ENCODE data around the gene CYP2D6. TPM values are rescaled to one million over a fixed set of nuclear protein-coding genes. Genes with fewer than 3 reads are reported as not detected.
"Not testable (repeated sequence)": the region's sequence is repeated elsewhere in the genome, so short reads cannot be mapped to it uniquely, and the experiment has no call there.

The CYP2D6 gene
- polyA plus RNA-seq, 3 donors: 3.3 to 8.5 (median 7.2) TPM

DNA sequence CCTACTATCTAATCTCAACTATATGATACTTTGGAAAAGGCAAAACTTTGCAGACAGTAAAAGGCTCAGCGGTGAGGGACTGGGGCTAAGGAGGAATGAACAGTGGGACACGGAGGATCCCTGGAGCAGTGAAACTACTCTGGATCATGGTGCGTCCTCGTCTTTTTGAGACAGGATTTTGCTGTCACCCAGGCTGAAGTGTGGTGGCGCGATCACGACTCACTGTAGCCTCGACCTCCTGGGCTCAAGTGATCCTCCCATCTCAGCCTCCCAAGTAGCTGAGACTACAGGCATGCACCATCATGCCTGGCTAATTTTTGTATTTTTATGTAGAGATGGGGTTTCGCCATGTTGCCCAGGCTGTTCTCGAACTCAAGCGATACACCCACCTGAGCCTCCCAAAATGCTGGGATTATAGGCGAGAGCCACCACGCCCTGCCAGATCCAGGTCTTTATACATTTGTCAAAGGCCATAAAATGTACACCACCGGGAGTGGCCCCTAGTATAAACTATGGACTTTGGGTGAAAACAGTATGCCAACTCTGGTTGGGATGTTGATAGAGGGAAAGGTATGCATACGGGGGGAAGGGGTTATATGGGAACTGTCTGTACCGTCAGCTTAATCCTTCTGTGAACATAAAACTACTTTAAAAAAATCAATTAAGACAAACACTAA, 28.0 kb upstream of the CYP2D6 start:
- no peak for DNase-seq

DNA sequence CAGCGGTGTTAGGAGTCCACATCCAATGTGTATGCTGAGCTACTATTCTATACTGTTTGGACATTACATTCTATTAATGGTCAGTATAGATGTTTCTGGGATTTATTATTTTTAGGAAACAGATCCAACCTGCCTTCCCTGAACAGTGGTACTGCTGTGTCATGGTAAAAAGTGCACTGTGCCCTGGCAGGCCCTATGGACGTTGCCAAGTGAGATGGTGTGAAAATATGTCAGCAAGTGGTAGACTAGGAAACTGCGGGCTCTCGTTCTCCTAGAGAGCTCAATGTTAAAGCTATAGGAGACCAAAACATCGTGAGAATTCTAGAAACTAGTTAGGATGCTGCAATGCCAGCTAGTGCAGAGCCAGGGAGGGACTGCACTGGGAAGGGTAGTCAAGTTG, 26.0 kb upstream of the CYP2D6 start:
- DNase-seq: no peak

DNA sequence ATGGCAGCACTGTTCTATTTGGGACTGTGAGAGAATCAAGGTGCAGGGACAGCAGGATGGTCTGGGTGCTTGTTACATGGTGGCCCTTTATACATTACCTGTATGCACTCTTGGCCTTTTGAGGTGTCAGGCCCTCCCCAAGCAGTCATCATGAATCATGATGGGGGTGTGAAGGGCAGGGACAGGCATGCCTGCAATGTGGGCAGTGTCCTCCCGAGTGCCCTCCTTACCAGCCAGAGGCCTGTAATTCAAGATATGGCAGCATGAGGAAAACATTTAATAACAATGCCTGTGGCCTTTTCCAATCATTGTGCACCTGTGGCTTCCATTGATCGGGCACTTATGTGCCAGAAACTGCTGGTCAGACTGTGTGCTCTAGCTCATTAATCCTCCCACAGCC, 25.5 kb upstream of the CYP2D6 start:
- no peak for DNase-seq

DNA sequence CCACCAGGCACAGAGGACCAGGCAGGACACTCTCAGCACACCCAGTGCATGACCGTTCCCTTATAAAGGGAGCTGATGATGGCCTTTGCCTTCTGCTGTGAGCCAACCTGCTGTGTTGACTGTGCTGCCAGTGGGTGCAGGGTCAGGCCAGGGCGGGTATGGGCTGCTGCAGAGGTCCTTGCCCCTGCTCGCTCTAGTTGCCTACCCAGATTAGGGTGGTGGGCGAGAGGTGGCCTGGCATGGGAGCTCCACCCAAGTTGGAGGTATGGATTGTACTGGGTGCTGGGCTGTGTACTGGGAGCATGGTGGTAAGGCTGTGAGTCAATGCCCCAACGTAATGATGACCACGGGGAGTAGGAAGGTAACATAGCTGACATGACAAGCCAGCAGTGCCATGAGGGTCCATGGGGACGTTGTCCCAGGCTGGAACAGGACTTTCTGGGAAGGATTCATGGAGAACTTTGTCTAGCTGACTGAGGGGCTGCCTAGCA, 24.5 kb upstream of the CYP2D6 start:
- no peak for DNase-seq

DNA sequence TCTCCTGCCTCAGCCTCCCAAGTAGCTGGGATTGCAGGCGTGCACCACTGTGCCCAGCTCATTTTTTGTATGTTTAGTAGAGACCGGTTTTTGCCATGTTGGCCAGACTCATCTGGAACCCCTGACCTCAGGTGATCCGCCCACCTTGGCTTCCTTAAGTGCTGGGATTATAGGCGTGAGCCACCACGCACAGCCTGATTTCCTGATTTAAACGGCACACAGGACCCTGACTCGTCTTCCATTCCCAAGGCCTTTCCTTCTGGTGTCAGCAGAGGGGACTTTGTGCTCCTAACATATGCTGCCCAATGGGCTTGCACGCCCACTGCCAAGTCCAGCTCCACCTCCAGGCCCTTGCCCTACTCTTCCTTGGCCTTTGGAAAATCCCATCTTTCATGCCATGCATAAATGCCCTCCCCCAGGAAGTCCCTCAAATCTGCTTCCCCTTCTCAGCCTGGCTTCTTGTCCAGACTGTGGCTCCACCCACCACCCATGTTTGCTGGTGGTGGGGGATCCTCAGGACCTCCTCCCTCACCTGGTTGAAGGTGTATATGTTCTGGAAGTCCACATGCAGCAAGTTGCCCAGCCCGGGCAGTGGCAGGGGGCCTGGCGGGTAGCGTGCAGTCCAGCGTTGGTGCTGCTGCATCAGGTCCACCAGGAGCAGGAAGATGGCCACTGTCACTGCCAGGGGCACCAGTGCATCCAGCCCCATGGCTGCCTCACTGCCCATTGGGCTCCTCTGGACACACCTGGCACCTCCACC, 23.9 kb upstream of the CYP2D6 start:
- no peak for DNase-seq

DNA sequence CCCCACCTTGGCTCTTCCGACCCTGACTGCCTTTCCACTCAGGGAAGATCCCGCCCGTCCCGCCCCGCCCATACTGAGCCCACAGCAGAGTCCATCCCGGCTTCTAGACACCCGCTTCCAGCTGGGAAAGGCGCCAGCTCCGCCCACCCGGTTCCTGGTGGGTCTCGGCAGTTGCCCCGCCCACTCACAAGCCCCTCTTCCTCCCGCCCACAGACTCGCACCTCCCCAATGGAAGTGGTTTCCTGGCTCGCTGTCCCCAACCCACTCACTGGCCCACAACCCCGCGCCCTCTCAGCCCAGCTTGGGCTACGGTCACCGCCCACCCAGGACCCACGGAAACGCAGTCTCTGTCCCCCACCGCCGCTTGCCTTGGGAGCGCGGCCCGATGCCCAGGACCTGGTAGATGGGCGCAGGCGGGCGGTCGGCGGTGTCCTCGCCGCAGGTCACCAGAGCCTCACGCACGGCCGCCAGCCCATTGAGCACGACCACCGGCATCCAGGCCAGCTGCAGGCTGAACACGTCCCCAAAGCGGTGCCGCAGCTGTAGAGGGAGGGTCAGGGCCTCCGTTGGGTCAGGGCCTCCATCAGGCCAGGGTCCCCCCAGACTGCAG, 22.2 kb upstream of the CYP2D6 start:
- no peak for DNase-seq

DNA sequence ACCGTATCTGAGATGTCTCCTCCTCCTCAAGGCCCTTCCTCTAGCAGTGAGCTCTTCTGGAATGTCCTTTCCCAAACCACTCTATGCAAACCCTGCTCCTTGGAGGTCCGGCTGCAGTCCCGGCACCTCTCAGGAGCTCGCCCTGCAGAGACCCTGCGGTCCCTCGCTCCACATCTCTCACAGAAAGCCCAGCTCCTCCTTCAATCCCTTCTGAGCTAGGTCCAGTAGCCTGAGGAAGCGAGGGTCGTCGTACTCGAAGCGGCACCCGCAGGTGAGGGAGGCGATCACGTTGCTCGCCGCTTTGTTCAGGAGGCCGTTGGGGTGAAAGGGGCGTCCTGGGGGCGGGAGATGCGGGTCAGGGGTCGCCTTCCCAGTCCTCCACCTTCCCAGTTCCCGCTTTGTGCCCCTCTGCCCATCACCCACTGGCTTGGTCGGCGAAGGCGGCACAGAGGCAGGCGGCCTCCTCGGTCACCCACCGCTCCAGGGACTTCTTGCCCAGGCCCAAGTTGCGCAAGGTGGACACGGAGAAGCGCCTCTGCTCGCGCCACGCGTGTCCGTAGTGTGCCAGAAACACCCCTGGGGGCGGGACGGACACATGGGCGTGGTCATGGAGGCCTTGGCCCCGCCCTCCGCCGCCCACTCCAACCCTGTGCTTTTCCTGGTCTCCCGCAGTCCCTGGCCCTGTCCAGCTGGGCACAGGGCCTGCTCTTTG, 21.5 kb upstream of the CYP2D6 start:
- no peak for DNase-seq

DNA sequence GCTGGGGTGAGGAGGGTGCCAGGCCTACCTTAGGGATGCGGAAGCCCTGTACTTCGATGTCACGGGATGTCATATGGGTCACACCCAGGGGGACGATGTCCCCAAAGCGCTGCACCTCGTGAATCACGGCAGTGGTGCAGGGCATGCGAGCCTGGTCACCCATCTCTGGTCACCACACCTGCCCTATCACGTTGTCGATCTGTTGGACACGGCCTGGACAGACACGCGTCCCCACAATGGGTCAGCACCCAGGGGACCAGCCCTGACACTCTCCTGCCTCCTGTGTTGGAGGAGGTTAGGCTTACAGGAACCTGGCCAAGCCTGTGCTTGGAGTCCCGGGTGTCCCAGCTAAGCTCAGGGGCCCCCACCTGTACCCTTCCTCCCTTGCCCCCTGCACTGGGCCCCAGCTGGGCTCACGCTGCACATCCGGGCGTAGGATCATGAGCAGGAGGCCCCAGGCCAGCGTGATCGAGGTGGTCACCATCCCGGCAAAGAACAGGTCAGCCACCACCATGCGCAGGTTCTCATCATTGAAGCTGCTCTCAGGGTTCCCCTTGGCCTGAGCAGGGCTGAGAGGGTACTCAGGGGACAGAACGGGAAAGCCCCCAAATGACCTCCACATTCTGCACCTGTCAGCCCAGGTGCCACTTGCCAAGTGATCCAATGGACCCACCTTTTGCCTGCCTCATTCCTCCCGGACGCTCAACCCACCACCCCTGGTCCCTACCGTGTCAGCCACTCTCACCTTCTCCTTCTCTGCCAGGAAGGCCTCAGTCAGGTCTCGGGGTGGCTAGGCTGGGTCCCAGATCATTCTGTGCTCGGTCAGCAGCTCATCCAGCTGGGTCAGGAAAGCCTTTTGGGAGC, 20.3 kb upstream of the CYP2D6 start:
- DNase-seq: no peak

DNA sequence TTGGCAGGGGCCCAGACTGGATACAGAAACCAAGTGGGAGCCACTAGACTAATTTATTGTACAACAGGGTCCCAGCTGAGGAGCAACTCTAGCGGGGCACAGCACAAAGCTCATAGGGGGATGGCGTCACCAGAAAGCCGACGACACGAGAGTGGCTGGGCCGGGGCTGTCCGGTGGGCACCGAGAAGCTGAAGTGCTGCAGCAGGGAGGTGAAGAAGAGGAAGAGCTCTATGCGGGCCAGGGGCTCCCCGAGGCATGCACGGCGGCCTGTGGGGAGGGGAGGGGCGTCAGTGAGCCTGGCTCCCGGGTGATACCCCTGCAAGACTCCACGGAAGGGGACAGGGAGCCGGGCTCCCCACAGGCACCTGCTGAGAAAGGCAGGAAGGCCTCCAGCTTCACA, 19.2 kb upstream of the CYP2D6 start:
- DNase-seq: not testable (repeated sequence)

DNA sequence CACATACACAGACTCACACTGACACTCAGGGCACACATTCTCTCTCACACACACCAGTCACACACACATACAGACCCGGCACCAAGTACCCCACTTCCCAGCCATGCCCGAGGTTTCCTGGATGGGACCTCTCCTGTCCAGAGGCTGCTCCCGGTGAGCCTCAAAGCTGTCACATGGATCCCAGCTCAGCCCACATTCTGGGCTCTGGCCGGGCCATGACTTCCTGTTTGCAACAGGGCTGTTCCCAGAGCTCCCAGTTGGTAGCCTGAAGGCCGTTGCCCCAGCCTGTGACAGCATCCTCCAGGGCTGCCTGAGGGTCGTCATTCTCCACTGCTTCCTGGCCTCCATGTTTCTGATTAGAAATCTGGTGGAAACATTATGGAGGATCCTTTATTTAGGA, 14.6 kb upstream of the CYP2D6 start:
- DNase-seq: no peak

DNA sequence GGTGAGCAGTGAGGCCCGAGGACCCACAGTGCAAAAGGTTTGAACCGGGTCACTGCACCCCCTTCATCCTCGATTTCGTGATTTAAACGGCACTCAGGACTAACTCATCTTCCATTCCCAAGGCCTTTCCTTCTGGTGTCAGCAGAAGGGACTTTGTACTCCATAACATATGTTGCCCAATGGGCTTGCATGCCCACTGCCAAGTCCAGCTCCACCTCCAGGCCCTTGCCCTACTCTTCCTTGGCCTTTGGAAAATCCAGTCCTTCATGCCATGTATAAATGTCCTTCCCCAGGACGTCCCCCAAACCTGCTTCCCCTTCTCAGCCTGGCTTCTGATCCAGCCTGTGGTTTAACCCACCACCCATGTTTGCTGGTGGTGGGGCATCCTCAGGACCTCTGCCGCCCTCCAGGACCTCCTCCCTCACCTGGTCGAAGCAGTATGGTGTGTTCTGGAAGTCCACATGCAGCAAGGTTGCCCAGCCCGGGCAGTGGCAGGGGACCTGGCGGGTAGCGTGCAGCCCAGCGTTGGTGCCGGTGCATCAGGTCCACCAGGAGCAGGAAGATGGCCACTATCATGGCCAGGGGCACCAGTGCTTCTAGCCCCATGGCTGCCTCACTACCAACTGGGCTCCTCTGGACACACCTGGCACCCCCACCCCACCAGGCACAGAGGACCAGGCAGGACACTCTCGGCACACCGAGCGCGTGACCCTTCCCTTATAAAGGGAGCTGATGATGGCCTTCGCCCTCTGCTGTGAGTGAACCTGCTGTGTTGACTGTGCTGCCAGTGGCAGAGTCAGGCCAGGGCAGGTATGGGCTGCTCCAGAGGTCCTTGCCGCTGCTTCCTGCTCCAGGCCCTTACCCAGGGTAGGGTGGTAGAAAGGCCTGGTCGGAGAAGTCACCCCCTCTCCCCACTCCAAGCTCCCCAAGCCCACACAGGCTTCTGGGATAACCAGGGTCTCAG, 13.5 kb upstream of the CYP2D6 start:
- not testable (repeated sequence) for DNase-seq

DNA sequence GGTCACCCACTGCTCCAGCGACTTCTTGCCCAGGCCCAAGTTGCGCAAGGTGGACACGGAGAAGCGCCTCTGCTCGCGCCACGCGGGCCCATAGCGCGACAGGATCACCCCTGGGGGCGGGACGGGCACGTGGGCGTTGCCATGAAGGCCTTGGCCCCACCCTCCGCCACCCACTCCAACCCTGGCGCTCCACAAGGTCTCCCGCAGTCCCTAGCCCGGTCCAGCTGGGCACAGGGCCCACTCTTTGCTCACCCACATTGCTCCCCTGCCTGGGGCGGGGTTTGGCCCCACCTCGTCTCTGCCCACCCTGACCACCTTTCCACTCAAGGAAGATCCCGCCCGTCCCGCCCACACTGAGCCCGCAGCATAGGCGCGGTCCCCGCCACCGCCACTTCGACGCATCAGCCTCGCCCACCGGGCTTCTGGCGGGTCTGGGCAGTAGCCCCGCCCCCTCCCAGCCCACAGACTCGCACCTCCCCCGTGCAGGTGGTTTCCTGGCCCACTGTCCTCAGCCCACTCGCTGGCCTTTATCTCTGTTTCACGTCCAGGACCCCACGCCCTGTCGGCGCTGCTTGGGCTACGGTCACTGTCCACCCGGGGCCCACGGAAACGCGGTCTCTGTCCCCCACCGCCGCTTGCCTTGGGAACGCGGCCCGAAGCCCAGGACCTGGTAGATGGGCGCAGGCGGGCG, 12.3 kb upstream of the CYP2D6 start:
- DNase-seq: no peak

DNA sequence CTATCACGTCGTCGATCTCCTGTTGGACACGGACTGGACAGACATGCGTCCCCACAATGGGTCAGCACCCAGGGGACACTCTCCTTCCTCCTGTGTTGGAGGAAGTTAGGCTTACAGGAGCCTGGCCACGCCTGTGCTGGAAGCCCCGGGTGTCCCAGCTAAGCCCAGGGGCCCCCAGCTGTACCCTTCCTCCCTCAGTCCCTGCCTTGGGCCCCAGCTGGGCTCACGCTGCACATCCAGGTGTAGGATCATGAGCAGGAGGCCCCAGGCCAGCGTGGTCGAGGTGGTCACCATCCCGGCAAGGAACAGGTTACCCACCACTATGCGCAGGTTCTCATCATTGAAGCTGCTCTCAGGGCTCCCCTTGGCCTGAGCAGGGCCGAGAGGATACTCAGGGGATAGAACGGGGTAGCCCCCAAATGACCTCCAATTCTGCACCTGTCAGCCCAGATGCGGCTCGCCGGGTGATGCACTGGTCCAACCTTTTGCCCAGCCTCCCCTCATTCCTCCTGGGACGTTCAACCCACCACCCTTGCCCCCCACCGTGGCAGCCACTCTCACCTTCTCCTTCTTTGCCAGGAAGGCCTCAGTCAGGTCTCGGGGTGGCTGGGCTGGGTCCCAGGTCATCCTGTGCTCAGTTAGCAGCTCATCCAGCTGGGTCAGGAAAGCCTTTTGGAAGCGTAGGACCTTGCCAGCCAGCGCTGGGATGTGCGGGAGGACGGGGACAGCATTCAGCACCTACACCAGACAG, 10.9 kb upstream of the CYP2D6 start:
- DNase-seq: not testable (repeated sequence)

DNA sequence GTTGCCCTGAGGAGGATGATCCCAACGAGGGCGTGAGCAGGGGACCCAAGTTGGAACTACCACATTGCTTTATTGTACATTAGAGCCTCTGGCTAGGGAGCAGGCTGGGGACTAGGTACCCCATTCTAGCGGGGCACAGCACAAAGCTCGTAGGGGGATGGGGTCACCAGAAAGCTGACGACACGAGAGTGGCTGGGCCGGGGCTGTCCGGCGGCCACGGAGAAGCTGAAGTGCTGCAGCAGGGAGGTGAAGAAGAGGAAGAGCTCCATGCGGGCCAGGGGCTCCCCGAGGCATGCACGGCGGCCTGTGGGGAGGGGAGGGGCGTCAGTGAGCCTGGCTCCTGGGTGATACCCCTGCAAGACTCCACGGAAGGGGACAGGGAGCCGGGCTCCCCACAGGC, 9.5 kb upstream of the CYP2D6 start:
- not testable (repeated sequence) for DNase-seq

DNA sequence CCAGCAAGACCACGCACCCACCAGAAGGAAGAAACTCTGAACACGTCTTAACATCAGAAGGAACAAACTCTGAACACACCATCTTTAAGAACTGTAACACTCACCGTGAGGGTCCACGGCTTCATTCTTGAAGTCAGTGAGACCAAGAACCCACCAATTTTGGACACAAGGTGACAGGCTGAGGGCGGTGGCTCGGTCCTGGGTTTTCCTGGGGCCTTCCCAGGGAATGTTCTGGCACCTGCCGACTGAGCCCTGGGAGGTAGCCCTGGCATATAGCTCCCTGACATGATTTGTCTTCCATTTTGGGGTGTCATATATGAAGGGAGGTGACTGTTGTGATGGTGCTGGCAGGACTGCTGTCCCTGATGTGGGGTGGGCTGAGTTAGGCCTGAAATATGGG, 8.9 kb upstream of the CYP2D6 start:
- DNase-seq: not testable (repeated sequence)

DNA sequence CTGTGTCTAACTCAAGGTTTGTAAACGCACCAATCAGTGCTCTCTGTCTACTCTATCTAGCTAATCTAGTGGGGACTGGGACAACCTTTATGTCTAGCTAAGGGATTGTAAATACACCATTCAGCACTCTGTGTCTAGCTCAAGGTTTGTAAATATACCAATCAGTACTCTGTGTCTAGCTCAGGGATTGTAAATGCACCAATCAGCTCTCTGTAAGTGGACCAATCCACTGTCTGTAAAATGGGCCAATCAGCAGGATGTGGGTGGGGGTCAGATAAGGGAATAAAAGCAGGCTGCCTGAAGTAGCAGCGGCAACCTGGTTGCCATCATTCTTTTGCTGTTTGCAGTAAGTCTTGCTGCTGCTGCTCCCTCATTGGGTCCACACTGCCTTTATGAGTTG, 8.4 kb upstream of the CYP2D6 start:
- DNase-seq: no peak

DNA sequence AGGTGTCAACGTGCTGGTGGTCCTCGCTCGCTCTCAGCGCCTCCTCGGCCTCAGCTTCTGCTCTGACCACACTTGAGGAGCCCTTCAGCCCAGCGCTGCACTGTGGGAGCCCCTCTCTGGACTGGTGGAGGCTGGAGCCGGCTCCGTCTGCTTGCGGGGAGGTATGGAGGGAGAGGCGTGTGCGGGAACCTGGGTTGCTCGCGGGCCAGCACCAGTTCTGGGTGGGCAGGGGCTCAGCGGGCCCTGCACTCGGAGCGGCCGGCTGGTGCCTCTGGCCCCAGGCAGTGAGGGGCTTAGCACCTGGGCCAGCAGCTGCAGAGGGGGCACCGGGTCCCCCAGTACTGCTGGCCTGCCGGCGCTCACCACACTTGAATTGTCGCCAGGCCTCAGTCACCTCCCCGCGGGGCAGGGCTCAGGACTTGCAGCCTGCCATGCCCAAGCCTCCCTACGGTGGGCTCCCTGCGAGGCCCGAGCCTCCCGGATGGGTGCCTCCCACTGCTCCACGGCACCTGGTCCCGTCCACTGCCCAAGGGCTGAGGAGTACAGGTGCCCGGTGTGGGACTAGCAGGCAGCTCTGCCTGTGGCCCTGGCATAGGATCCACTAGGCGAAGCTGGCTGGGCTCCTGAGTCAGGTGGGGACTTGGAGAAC, 7.6 kb upstream of the CYP2D6 start:
- DNase-seq: no peak

DNA sequence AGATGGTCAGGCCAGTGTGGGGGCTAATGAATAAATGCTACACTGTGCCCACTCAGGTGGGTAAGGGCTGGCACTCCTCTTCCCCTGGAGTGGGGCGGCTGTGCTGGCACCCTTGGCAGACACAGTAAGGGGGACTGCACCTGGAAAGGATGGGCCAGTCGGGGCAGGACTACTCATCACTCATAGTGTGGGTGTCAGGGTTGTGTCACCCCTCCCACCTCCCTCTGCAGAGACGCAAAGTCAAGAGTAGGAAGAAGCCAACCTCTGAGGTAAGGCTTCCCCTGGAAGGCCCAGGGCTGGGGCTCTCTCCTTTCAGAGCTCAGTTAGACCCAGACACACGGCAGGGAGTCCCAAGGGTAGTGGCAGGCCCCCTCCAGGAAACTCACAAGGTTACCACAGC, 5.1 kb upstream of the CYP2D6 start:
- DNase-seq: not testable (repeated sequence)

Measured in renal pelvis (tissue), 4 donors.